ENCODE data around the gene SLC29A3.

- TF ChIP-seq GATA2 (IDR thresholded peaks at IDR 0.05; ENCODE audit: low read depth, low read length) (no peak), GATA3 (IDR thresholded peaks at IDR 0.05; ENCODE audit: low read depth, low read length) (no peak)
Observed at GRCh38 chr10:71312811-71313789, 6.0 kb upstream of the SLC29A3 start.
